ENCODE measurements around the gene RNF145.

The RNF145 gene

GRCh38 chr5:159216454-159216853 lies 7.1 kb upstream of the RNF145 start:
- DNase-seq = no peak

GRCh38 chr5:159215886-159216285 lies 6.5 kb upstream of the RNF145 start:
- no peak for DNase-seq

GRCh38 chr5:159214486-159215271 lies 5.3 kb upstream of the RNF145 start:
- DNase-seq = no peak

DNA sequence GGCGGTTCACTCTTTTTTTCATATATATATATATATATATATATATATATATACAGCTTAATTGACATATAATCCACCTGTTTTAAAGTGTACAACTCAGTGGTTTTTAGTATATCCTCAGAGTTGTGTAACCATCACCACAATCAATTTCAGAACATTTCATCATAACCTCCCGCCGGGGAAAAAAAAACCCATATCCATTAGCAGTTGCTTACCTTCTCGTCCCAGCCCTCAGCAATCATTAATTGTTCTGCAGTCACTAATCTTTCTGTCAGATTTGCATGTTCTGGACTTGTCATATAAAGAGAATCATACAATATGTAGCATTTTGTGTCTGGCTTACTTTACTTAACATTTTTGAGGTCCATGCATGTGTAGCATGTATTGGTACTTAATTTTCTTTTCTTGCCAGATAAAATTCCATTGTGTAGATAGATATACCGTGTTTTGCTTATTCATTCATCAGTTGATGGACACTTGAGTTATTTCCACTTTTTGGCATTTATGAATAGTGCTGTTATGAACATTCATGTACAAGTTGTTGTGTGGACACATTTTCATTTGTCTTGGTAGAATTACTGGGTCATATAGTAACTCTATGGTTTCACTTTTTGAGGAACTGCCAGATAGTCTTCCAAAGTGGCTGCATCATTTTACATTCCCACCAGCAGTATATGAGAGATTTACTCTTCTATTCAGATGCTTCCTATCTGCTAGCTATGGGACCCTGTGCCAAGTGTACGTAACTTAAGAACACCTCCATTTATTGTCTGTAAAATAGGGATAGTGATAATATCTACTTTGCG lies 3.5 kb upstream of the RNF145 start:
- DNase-seq = no peak

DNA sequence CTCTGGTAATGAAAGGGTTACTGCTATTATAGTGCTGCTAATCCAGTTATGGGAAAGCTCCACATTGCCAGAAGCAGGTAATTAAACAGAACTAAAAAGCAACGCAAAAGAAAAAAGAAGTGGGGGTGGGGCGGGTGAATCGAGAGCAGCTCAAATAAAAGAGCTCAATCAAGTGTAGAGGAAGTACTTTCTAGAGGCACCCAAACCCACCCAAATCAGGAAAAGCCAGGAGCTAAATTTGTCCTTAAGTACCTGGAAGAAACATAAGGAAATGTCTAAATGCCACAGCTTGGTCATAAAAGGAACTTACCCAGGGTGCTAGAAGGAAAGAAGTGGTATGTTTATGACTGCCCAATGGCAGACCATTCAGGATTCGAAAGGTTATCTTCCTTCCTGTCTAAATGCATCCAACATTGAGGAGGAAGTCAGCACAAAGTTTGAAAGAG lies 2.4 kb upstream of the RNF145 start:
- no peak for DNase-seq

- DNase-seq = no peak
These were observed 1.5 kb upstream of the RNF145 start for GRCh38 chr5:159210846-159211245.

DNA sequence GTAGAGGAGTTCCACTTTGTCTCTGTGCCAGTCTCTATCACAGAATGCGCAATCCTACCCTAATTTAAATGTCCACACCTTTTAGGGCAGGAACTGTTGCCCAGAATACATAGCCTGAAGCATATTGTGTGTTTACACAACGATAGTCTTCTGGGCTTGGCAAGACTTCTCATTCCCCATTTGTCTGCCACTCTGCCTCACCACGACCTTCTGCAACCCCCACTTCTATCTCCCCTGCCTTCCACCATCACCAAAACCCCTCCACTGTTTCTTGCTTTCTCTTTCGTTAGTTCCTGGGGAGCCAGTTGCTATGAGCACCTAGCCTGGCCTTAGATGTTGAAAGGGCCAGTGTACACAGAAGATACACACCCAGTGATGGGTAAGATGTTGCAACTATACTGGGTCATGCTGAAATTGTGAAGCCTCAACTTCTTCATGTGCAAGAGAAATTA lies 883 bp upstream of the RNF145 start:
- DNase-seq = no peak

- DNase-seq = no peak
These were observed 577 bp downstream of the RNF145 start for GRCh38 chr5:159208514-159209437.

DNA sequence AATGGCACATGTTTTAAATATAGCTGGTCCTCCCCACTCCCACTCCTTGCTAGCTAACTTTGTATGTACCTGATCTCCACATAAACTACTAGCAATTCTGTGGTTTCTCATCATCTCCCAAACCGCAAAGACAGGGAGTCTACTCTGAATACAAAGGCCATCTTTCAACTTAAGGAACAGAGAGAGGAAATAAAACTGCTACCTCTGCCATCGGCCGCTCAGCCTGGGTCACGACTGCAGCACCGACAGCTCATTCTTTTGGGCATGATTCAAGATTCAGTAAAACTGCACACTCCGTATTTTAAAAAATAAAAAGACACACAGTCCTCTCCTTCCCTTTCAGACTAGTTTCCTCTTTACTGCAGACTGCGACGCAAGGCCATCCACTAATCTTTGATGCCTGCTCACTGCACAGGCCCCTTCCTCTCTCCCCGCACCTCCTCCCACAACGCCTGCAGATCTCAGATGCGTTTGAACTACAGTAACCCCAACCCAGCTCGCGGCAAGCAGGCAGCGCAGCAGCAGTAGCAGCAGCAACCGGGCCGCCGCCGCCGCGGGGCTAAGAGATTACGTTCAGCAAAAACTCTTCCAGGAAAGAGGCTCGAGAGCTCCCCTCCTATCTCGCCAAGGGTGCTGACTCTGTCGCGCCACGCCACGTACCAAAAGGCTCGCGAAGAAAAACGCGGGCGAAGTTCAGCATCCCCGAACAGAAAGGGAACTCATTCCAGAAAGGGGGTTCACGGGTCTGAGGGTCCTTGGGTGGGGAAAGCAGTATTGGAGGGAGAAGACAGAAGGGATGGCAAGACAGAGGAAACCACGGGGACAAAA lies 1.5 kb downstream of the RNF145 start:
- peak; percentile 51 for DNase-seq

DNA sequence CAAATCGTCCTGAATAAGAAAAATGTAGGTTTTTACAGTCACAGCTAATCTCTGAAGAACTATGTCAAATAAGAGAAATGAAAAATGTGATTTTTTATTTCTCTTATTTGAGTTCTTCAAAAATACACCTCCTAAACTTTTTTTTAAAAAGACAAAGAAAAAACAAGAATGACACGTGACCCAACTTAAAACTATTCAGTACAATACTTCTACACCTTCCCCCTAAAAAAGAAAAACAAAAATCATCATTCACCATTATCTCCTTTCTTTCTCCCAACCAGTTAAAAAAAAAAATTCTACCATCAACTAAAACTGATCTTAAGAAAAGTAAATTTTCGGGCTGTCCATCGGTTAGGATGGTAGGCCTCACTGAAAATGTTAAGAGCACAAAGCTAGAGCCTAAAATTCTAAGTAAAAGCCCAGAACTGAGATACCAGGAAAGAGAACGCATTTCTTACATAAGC lies 2.1 kb downstream of the RNF145 start:
- DNase-seq = no peak

GRCh38 chr5:159206818-159207217 lies 2.5 kb downstream of the RNF145 start:
- no peak for DNase-seq

DNA sequence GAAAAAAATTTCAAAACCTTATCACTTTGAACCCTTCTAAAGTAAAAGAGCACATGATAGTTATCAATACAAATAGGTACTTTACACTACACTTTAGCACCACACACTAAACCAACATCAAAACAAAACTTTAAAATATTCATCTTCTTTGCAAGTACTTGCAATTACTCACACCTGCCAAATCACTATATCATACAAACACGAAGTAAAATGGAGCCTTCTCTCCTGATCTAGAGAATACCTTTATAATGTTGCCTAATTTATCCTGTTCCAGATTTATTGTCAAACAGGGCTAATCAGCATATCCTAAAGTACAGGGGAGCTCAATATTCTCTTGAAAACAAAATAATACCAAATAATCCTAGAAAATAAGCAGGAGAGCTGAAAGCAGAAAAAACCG lies 3.0 kb downstream of the RNF145 start:
- DNase-seq = no peak

DNA sequence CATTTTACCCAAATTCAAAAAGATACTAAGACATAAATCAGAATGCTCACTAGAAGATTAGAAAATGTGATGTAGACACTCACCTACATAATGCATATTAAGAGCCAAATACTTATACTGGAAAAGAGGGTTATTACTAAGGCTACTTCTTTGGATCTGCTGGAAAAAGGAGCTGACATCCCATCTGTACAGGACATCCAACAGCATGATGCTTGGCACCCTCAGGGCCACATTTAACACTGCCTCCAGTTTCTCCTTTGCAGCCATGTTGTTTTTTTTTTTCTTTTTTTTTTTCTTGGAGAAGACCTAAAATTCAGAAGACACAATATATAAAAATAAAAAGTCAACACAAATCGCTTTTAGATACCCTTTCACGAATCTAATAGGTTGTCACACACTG lies 6.0 kb downstream of the RNF145 start:
- no peak for DNase-seq

DNA sequence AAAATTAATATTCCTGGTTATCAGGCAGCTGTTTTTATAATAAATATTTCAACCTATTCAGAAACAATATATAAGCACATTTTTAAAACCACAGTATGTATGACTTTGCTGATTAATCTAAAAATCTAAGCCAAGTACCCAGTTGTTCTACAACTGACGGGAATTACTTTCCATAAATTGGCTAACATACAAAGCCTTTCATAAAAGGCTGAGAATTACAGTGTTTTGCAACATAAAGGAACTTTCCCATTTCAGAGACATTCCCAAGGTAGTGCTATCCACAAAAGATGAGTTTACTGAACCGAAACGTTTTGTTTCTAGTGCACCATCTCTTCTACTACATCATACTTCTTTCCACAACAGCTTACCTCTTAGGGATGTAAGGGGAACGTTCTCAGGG lies 7.2 kb downstream of the RNF145 start:
- DNase-seq = no peak

- no peak for DNase-seq
These were observed 9.6 kb downstream of the RNF145 start for GRCh38 chr5:159199780-159200179.

DNA sequence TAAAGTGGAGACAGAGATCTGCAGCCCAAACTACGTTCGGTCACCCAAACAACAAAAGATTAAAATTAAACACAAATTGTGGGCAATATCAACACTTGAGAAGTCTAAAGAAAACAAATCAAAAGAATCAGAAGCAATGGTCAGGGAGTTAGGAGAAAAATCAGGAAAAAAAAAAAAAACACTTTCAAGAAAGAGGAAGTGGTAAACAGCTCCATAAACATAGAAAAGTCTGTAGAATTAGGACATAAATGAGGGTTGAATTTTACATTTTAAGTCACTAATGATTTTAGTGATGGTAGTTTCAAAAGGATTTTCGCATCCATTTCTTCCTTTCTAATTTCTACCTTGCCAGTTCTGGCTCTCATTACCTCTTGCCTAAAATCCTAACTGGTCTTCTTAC lies 10.1 kb downstream of the RNF145 start:
- no peak for DNase-seq

- no peak for DNase-seq
These were observed 11.0 kb downstream of the RNF145 start for GRCh38 chr5:159198063-159199036.

GRCh38 chr5:159195775-159196174 lies 13.6 kb downstream of the RNF145 start:
- DNase-seq = no peak

DNA sequence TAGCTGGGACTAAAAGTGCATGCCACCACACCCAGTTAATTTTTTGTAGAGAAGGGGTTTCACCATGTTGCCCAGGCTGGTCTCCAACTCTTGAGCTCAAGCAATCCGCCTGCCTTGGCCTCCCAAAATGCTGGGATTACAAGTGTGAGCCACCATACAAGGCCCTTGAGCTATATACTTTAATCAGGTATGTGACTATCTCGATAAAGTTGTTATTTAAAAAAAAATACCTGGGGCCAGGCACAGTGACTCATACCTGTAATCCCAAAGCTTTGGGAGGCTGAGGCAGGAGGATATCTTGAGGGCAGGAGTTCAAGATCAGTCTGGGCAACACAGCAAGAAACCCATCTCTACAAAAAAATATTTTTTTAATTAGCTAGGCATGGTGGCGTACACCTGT lies 19.2 kb downstream of the RNF145 start:
- DNase-seq = no peak

- DNase-seq = no peak
These were observed 20.0 kb downstream of the RNF145 start for GRCh38 chr5:159189310-159189709.

DNA sequence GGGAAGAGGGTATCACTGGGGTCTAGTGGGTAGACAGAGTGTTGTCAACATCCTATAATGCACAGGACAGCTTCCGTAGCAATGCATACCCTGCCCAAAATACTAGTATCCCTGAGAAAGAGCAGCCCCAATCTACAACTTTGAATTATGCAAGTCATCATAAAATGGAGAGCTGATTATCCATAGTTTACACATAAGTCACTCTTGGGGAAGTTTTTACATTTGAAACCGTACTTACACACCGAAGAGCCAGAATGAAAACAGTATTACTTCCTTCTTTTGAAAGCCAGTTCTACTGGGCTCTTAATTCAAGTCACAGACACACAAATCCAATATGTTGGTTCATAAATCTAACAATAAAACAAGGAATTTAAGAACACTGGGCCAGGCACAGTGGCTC lies 21.6 kb downstream of the RNF145 start:
- no peak for DNase-seq

Measured in NCI-H187 treated with DMSO at 0.1 percent for 48 hours (cell line).